Chondrocyte (in vitro differentiated cells): ENCODE data around the gene TTC39A. TPM values are rescaled to one million over a fixed set of nuclear protein-coding genes. Genes with fewer than 3 reads are reported as not detected.

Source experiments
- DNase-seq: peaks from one replicate; pipeline ENCODE4 v3.0.0; 2021; ENCODE audit warnings: mixed read lengths, low spot score
- H3K27ac Mint-ChIP-seq: one replicate; pipeline ENCODE4 v1.8.0; 2021; ENCODE audit warnings: mild to moderate bottlenecking, moderate library complexity, mixed read lengths; ENCODE audit not compliant: unreplicated experiment
- H3K27me3 Mint-ChIP-seq: 2 replicates; pipeline ENCODE4 v1.8.0; 2021; ENCODE audit warnings: low read depth, mixed read lengths
- H3K36me3 Mint-ChIP-seq: 2 replicates; pipeline ENCODE4 v1.8.0; 2021; ENCODE audit warnings: low read depth, mixed read lengths
- H3K4me1 Mint-ChIP-seq: 2 replicates; pipeline ENCODE4 v1.8.0; 2021; ENCODE audit warnings: low read depth, mild to moderate bottlenecking, mixed read lengths
- H3K4me3 Mint-ChIP-seq: one replicate; pipeline ENCODE4 v1.8.0; 2021; ENCODE audit warnings: mild to moderate bottlenecking, moderate library complexity, mixed read lengths; ENCODE audit not compliant: unreplicated experiment
- H3K9me3 Mint-ChIP-seq: 2 replicates; pipeline ENCODE4 v1.8.0; 2021; ENCODE audit warnings: low read depth, mixed read lengths
- total RNA-seq: library from RNA; stranded (reverse); gene quantifications from 3 replicates; pipeline ENCODE4 v1.2.1, GENCODE V29; 2021
- TF ChIP-seq, protein P1 (sequence below): fragments of 200-600 bp; sonication (generic); IDR thresholded peaks from 2 replicates; pipeline ENCODE4 v1.5.0; 2021; ENCODE audit warnings: antibody characterized with exemption, mild to moderate bottlenecking, moderate library complexity

TTC39A gene
- total RNA-seq, 1 donor from 2014 or later = 4.0 TPM

- H3K27ac Mint-ChIP-seq = no peak overlapping the region
- TF ChIP-seq, protein P1, sequence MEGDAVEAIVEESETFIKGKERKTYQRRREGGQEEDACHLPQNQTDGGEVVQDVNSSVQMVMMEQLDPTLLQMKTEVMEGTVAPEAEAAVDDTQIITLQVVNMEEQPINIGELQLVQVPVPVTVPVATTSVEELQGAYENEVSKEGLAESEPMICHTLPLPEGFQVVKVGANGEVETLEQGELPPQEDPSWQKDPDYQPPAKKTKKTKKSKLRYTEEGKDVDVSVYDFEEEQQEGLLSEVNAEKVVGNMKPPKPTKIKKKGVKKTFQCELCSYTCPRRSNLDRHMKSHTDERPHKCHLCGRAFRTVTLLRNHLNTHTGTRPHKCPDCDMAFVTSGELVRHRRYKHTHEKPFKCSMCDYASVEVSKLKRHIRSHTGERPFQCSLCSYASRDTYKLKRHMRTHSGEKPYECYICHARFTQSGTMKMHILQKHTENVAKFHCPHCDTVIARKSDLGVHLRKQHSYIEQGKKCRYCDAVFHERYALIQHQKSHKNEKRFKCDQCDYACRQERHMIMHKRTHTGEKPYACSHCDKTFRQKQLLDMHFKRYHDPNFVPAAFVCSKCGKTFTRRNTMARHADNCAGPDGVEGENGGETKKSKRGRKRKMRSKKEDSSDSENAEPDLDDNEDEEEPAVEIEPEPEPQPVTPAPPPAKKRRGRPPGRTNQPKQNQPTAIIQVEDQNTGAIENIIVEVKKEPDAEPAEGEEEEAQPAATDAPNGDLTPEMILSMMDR = no peak
- H3K9me3 Mint-ChIP-seq = no peaks in the 10 kb centered on the region
- H3K27me3 Mint-ChIP-seq = no peaks in the 10 kb centered on the region
- H3K36me3 Mint-ChIP-seq = no peaks in the 10 kb centered on the region
- no peak overlapping the region for H3K4me3 Mint-ChIP-seq
- peaks cover 16% of the 10 kb centered on the region for H3K4me1 Mint-ChIP-seq
- no peak for DNase-seq
These were observed 35.7 kb downstream of the TTC39A start for GRCh38 chr1:51294566-51295184.

DNA sequence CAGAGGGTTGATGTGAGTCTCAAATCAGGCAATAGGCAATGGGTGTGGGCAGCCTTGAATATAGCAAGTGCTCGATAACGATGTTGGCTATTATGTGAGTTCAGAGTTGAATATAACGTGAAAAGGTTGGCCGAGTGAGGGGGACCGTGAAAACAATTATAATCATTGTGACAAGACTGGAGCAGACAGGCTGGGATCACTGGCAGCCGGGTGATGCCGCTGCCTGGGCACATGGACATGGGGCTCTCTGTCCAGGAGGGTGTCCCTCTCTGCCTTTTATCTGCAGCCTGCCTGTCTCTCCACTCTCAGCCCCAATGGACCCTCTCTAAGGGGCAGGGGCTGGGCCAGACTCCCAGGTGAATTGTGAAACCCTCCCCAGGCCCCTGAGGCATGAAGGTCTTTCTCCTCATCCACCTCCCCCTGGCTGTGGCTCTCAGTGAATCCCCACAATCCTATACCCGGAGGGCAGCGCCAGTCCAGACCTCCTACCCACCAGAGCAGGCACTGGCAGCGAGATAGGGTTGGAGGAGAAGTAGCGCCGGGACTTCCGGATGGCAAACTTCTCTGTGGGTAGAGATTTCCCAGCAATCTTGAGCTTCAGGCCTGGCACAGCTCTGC is 36.4 kb downstream of the TTC39A start:
- TF ChIP-seq, protein P1 = no peak
- Mint-ChIP-seq H3K27ac (no peak overlapping the region), H3K4me3 (no peak overlapping the region), H3K27me3 (no peaks in the 10 kb centered on the region), H3K36me3 (no peaks in the 10 kb centered on the region), H3K9me3 (no peaks in the 10 kb centered on the region), H3K4me1 (peaks cover 16% of the 10 kb centered on the region)
- DNase-seq = no peak

- DNase-seq = no peak
- TF ChIP-seq, protein P1 = no peak
- H3K27ac Mint-ChIP-seq = no peak overlapping the region
- H3K9me3 Mint-ChIP-seq = no peaks in the 10 kb centered on the region
- H3K27me3 Mint-ChIP-seq = no peaks in the 10 kb centered on the region
- no peaks in the 10 kb centered on the region for H3K4me1 Mint-ChIP-seq
- H3K36me3 Mint-ChIP-seq = peaks cover 2% of the 10 kb centered on the region
- no peak overlapping the region for H3K4me3 Mint-ChIP-seq
These were observed 39.9 kb downstream of the TTC39A start for GRCh38 chr1:51290489-51290847.

DNA sequence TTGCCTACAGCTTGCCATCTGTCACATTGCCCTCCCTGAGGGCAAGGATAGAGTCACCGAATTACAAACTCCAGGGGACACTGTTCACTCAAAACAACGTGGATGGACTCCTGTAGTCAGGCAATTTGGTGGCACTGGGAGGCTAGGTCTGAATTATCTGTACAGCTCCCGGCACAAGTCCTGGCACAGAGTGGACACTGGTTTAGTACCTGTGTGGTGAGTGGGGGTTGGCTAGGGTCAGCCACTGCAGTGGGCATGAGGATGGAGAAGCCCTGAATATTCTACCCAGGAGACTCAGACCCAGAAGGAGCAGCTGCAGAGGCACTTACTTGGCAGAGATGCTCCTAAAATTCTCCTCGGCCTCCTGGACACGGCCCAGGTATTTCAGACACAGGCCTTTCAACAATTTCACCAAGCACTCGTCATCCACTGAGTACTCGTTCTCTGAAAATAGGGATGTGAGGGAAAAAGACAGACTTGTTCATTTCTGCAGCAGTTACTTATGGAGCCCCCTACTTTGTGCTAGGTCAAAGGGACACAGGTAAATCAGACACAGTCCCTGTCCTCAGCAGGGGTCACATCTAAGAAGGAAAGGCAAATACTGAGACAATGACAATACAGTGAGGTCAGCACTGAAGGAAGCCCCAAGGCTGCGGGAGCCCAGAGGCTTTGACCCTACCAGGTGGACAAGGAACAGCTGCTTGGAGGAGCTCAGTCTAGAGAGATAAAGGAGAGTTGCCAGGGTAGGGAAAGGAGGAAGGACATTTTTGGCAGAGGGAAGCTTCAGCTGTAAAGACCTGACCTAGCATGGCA is 40.5 kb downstream of the TTC39A start:
- no peak overlapping the region for H3K27ac Mint-ChIP-seq
- TF ChIP-seq, protein P1 = no peak
- H3K27me3 Mint-ChIP-seq = no peaks in the 10 kb centered on the region
- H3K4me3 Mint-ChIP-seq = no peak overlapping the region
- no peaks in the 10 kb centered on the region for H3K9me3 Mint-ChIP-seq
- DNase-seq = no peak
- peaks cover 1% of the 10 kb centered on the region for H3K4me1 Mint-ChIP-seq
- H3K36me3 Mint-ChIP-seq = peaks cover 2% of the 10 kb centered on the region

GRCh38 chr1:51288578-51288977 is 41.8 kb downstream of the TTC39A start:
- Mint-ChIP-seq H3K4me3 (no peak overlapping the region), H3K36me3 (peaks cover 4% of the 10 kb centered on the region), H3K27ac (no peak overlapping the region), H3K4me1 (peaks cover 6% of the 10 kb centered on the region), H3K27me3 (no peaks in the 10 kb centered on the region), H3K9me3 (no peaks in the 10 kb centered on the region)
- TF ChIP-seq, protein P1 = no peak
- DNase-seq = no peak
